ENCODE results near the gene PKP1.

PKP1 gene

DNA sequence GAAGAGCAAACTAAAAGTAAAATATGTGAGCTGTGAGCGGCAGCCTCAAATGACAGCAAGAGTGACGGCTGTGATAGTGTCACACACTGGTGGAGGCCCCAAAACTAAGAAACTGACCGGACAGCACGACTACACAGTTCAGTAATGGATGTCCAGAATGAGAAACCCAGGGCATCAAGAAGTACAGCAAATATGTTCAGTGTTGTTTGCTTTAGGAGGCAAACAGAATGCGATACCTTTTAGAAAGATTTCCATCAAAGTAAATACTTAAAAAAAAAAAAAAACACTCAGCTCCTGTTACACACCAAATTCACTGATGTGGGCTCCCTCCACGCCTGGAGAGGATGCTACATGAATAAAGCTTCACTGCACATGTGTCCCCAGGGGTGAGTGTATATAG is 1.1 kb upstream of the PKP1 start:
- DNase-seq (ENCODE audit: low spot score): no peak

- no peak for DNase-seq (ENCODE audit: low spot score)
Observed at GRCh38 chr1:201283836-201284553, 689 bp downstream of the PKP1 start.

DNA sequence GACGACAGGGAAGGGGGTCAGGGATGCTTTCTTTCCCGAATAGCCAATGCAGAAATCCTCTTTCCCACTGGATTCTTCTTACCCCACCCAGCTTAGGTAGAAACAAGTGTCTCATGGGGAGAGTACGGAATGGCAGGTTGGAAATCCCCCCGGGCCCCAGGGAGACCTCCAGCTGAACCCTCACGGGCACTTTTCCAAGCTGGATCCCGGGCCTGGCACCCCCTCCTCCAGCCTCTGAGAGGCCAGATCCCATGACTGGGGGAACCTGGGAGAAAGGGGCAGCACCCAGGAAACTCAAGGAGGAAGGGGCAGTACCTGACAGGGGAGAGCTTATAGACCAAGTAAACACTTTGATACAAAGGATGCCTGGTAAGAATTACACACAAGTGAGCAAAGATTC is 1.3 kb downstream of the PKP1 start:
- no peak for DNase-seq (ENCODE audit: low spot score)

GRCh38 chr1:201285846-201286245 is 2.5 kb downstream of the PKP1 start:
- no peak for DNase-seq (ENCODE audit: low spot score)

- no peak for DNase-seq (ENCODE audit: low spot score)
Observed at GRCh38 chr1:201286445-201286844, 3.1 kb downstream of the PKP1 start.

- DNase-seq (ENCODE audit: low spot score): no peak
Observed at GRCh38 chr1:201288007-201288406, 4.7 kb downstream of the PKP1 start.

DNA sequence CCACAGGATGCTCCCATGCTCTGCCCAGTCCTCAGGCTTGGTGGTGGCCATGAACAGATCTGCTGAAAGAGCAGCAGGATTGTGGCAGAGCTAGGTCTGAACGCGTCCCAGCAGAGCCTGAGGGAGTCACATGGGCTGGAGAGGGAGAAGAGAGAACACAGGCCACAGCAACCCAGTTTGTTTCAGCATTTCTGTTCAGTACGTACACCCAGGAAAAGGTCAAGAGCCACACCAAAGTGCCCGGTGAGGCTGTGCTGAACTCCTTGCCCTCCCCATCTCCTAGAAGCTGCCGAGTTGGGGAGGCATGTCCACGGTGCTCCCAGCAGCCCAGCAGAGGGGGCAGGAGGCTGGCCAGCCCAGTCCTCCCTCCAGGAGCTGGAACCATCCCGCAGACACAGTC is 5.5 kb downstream of the PKP1 start:
- no peak for DNase-seq (ENCODE audit: low spot score)

- DNase-seq (ENCODE audit: low spot score): no peak
Observed at GRCh38 chr1:201290551-201290950, 7.2 kb downstream of the PKP1 start.

- no peak for DNase-seq (ENCODE audit: low spot score)
Observed at GRCh38 chr1:201291916-201292315, 8.6 kb downstream of the PKP1 start.

DNA sequence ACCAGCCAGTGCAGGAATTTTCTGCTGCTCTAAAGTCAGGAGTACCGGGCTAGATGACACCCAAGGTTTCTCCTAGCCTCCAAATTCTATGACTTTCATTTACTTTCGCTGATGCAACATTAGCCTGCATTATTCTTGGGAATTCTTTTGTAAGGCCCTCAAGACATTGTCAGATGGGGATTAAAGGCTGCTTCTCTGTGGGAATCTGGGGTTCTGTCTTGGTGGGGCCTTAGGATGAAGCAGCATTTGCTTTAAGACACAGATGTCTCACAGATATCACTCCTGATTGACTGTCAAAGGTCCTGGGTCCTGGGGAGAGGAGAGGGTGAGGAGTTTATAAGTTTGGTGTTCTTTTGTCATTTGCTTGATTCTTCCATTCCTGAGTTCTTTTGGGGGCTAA is 11.6 kb downstream of the PKP1 start:
- DNase-seq (ENCODE audit: low spot score): no peak

GRCh38 chr1:201295346-201295745 is 12.0 kb downstream of the PKP1 start:
- DNase-seq (ENCODE audit: low spot score): no peak

- peak; percentile 45 for DNase-seq (ENCODE audit: low spot score)
Observed at GRCh38 chr1:201295861-201296260, 12.6 kb downstream of the PKP1 start.

- DNase-seq (ENCODE audit: low spot score): no peak
Observed at GRCh38 chr1:201296352-201296751, 13.0 kb downstream of the PKP1 start.

GRCh38 chr1:201298396-201299381 is 15.4 kb downstream of the PKP1 start:
- peak; percentile 36 for DNase-seq (ENCODE audit: low spot score)

DNA sequence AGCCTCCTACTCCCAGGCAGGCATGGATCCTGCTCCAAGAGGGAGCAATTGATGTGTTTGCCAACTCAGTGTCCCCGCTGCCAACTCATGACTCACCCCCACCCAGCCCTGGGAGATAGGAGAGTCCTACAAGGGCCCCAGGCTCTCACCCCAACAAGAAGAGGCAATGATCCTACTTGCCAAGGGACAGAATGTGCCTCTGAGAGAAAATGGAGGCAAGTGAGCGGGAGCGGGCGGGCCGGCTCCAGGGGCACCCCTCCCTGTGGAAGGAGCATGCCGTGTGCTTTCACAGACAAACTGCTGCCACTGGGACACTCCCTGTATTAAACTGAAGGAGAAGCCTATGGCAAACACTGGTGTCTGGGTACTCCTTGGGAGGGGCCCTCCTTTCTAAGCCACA is 16.7 kb downstream of the PKP1 start:
- DNase-seq (ENCODE audit: low spot score): no peak

DNA sequence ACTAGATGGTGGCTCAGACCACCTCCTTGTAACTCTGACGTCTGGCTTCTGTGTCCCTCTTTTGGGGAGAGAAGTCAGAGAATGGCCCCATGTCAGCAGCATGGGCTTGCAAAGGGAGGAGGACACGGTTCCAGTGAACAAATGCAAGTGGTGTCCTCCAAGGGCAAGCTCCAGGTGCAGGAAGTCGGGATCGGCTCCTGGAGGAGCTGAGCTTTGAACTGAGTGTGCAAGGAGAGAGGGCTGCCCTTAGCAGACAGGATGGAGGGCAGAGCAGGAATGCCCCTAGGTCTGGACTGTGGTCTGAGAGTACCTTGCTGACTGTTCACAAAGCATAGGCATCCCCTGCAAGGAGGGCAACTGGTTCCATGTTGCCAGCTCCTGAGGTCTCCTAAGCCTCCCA is 17.3 kb downstream of the PKP1 start:
- DNase-seq (ENCODE audit: low spot score): no peak

GRCh38 chr1:201302163-201303152 is 19.2 kb downstream of the PKP1 start:
- no peak for DNase-seq (ENCODE audit: low spot score)

- DNase-seq (ENCODE audit: low spot score): no peak
Observed at GRCh38 chr1:201304126-201304525, 20.8 kb downstream of the PKP1 start.

GRCh38 chr1:201305815-201306214 is 22.5 kb downstream of the PKP1 start:
- no peak for DNase-seq (ENCODE audit: low spot score)

GRCh38 chr1:201307231-201307630 is 23.9 kb downstream of the PKP1 start:
- DNase-seq (ENCODE audit: low spot score): no peak

DNA sequence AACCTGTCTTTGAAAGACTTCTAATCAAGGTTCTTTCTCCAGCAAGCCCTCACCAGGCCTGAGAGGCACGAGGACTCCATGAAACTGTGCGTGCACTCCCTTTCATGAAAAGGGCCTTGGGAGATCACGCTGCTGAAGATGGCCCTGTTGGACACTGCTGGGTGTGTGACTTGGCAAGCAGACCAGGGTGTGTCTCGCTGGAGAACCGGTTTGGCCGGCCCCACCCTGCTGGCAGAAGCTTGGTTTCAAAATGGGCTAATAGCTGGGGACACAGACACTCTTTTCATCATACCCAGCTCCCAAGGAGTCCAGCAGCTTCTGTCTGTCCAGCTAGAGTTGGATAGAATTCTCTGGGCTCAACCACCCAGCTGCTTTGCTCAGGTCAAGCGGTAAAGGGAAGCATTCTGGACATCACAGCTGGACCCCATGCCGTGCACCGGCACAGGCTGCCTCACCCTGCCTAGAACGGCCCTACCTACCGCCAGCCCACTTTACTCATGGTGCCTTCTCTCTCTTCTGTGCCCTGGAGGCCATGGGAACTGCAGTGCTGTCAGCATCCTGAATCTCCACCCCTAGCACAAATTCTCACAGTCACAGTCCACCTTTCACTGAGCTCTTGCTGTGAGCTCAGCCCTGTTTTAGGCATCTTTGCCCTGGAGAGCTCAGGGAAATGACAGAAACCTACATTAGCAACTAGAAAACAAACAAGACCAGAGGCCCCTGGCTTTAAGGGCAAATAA is 24.6 kb downstream of the PKP1 start:
- no peak for DNase-seq (ENCODE audit: low spot score)

Measured in COLO829 (cell line).